H54 (cell line): ENCODE data around the gene UGT1A9.
"Not testable (repeated sequence)": the region's sequence is repeated elsewhere in the genome, so short reads cannot be mapped to it uniquely, and the experiment has no call there.

Experiments
- DNase-seq: peaks from one replicate; pipeline ENCODE4 v3.0.0; 2011; ENCODE audit warnings: low spot score, mixed read lengths; ENCODE audit not compliant: insufficient read length
- FAIRE-seq: peaks from 3 replicates; lab custom pipeline; 2011; peaks lifted over from hg19 to GRCh38; lab: Jason Lieb, UNC
- POLR2A ChIP-seq: IDR thresholded peaks from 2 replicates; pipeline ENCODE4 v1.6.1; 2011; ENCODE audit warnings: low read depth, mild to moderate bottlenecking, low read length

UGT1A9 gene

GRCh38 chr2:233747283-233747544 lies 75.5 kb downstream of the UGT1A9 start:
- FAIRE-seq = no peak
- no peak for TF ChIP-seq POLR2A
- DNase-seq = no peak

- FAIRE-seq, DNase-seq: not testable (repeated sequence)
These were observed 79.0 kb downstream of the UGT1A9 start for GRCh38 chr2:233750689-233751088.

GRCh38 chr2:233751212-233752009 lies 79.7 kb downstream of the UGT1A9 start:
- FAIRE-seq, DNase-seq: not testable (repeated sequence)

- FAIRE-seq = no peak
- no peak for TF ChIP-seq POLR2A
These were observed 83.3 kb downstream of the UGT1A9 start for GRCh38 chr2:233754872-233755611.

GRCh38 chr2:233756429-233757081 lies 84.9 kb downstream of the UGT1A9 start:
- DNase-seq (no peak), FAIRE-seq (no peak)
- TF ChIP-seq POLR2A = no peak

More at GRCh38 chr2:233754872-233755611, 83.3 kb downstream of the UGT1A9 start:
- DNase-seq = no peak

- FAIRE-seq (no peak), DNase-seq (no peak)
- TF ChIP-seq POLR2A = no peak
These were observed 86.4 kb downstream of the UGT1A9 start for GRCh38 chr2:233758141-233758540.

- DNase-seq (no peak), FAIRE-seq (no peak)
- TF ChIP-seq POLR2A = no peak
These were observed 87.2 kb downstream of the UGT1A9 start for GRCh38 chr2:233758849-233759248.

- TF ChIP-seq POLR2A = no peak
- DNase-seq (no peak), FAIRE-seq (no peak)
These were observed 88.3 kb downstream of the UGT1A9 start, which contains the start of gene UGT1A1 for GRCh38 chr2:233760043-233760442. Gene UGT1A1, plus strand, starts transcription at chr2:233760270. Its CDS starts 18 bp downstream, at chr2:233760288.

- DNase-seq (no peak), FAIRE-seq (no peak)
- no peak for TF ChIP-seq POLR2A
These were observed 89.5 kb downstream of the UGT1A9 start for GRCh38 chr2:233761040-233761769.

- TF ChIP-seq POLR2A = no peak
- FAIRE-seq = no peak
- DNase-seq = no peak
These were observed 92.6 kb downstream of the UGT1A9 start for GRCh38 chr2:233764264-233764663.

GRCh38 chr2:233764761-233765160 lies 93.1 kb downstream of the UGT1A9 start:
- TF ChIP-seq POLR2A = no peak
- no peak for FAIRE-seq
- DNase-seq = no peak

GRCh38 chr2:233766416-233766815 lies 94.7 kb downstream of the UGT1A9 start:
- TF ChIP-seq POLR2A = no peak
- DNase-seq (no peak), FAIRE-seq (no peak)

GRCh38 chr2:233768076-233768475 lies 96.4 kb downstream of the UGT1A9 start:
- DNase-seq (no peak), FAIRE-seq (no peak)
- TF ChIP-seq POLR2A = no peak

- TF ChIP-seq POLR2A = no peak
- DNase-seq (no peak), FAIRE-seq (no peak)
These were observed 97.6 kb downstream of the UGT1A9 start for GRCh38 chr2:233769260-233769659.
